Retinal pigment epithelial cell (primary cell): ENCODE data around the gene RNASET2.

ENCODE experiments used
- DNase-seq: peaks from one replicate; pipeline ENCODE4 v3.0.0-alpha.2; 2010; ENCODE audit warnings: low read depth
- H3K4me3 ChIP-seq: 2 replicates; pipeline ENCODE4 v1.5.1; 2011; ENCODE audit warnings: mild to moderate bottlenecking, low read length, control low read depth, moderate library complexity
- TF ChIP-seq, protein P1 (sequence below): conservative IDR thresholded peaks from 2 replicates; pipeline ENCODE4 v1.5.1; 2011; ENCODE audit warnings: low read depth, low read length, control low read depth, inconsistent platforms

The RNASET2 gene

DNA sequence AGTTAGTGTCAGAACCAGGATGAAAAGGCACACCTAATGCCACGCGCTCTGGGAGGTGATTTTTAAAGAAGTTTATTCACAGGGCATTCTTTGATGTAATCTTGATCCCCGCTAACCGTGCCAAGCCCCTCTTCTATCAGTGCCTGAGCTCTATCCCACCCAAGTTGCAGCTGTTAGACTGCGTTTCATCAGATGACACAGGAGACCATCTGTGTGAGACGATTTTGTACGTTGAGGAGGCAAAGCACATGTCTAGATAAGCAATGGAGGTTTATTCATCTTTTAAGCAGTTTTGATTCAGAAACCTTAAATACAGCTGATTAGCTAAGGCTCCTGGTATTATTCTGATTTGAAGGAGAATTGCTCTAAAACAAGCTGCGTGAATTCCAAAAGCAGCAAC, 18.6 kb downstream of the RNASET2 start:
- no peak for DNase-seq
- no peak overlapping the region for H3K4me3 ChIP-seq
- TF ChIP-seq, protein P1, sequence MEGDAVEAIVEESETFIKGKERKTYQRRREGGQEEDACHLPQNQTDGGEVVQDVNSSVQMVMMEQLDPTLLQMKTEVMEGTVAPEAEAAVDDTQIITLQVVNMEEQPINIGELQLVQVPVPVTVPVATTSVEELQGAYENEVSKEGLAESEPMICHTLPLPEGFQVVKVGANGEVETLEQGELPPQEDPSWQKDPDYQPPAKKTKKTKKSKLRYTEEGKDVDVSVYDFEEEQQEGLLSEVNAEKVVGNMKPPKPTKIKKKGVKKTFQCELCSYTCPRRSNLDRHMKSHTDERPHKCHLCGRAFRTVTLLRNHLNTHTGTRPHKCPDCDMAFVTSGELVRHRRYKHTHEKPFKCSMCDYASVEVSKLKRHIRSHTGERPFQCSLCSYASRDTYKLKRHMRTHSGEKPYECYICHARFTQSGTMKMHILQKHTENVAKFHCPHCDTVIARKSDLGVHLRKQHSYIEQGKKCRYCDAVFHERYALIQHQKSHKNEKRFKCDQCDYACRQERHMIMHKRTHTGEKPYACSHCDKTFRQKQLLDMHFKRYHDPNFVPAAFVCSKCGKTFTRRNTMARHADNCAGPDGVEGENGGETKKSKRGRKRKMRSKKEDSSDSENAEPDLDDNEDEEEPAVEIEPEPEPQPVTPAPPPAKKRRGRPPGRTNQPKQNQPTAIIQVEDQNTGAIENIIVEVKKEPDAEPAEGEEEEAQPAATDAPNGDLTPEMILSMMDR = no peak

DNA sequence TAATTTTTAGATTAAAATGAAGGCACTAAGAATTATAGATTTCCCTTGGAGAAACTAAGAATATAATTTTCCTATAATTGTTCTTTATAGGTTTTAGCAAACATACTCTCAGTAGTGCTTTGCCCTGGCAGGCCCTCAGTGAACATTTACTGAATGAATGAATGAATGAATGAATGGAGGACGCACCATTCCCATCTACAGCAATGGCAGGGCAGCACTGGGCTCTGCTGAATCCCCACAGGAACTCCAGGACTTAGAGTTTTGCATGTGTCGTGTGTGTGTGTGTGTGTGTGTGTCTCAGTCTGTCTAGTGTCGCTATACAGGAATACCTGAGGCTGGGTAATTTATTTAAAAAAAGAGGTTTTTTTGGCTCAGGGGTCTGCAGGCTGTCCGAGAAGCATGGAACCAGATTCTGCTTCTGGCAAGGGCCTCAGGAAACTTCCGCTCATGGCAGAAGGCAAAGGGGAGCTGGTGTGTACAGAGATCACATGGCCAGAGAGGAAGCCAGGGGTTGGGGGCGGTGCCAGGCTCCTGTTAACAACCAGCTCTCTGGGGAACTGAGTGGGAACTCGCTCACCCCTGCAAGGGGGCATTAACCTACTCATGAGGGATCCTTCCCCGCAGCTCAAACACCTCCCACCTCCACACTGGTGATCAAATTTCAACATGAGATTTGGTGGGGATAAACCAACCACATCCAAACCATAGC, 20.1 kb downstream of the RNASET2 start:
- TF ChIP-seq, protein P1 = no peak
- no peak for DNase-seq
- H3K4me3 ChIP-seq = no peak overlapping the region

DNA sequence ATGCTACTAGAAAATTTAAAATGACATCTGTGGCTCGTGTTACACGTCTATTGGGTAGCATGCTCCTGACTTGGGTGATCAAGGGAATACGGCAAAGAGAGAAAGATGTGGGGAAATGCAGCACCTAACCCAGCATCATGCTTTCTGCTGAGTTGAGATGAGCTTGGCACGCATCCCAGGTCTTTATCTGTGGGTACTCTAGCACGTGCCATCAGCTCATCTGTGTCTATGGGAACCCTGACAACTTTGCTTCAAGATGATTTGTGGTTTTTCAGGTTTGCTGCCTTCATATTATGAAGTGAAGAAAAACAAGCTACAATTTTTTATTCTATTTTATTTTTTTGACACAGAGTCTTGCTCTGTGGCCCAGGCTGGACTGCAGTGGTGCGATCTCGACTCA, 21.0 kb downstream of the RNASET2 start:
- TF ChIP-seq, protein P1 = no peak
- no peak overlapping the region for H3K4me3 ChIP-seq
- DNase-seq = no peak

DNA sequence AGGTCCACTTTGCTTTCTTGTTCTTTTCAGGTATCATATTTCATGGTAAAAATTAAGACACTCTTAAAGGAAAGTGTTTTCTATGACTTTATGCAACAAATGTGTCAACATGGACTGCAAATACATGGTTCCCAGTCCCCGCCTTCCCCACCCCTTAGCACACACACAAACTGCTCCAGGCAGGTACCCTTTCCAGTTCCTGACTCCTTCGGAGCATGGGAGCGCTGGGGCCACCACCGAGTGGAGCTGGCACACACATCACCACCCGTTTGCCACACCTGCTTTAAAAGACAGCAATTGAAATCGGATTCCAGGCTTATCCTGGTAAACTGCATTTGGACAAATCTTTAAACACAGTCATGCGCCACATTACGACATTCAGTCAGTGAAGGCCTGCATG, 22.2 kb downstream of the RNASET2 start:
- no peak overlapping the region for H3K4me3 ChIP-seq
- no peak for DNase-seq
- TF ChIP-seq, protein P1 = no peak

DNA sequence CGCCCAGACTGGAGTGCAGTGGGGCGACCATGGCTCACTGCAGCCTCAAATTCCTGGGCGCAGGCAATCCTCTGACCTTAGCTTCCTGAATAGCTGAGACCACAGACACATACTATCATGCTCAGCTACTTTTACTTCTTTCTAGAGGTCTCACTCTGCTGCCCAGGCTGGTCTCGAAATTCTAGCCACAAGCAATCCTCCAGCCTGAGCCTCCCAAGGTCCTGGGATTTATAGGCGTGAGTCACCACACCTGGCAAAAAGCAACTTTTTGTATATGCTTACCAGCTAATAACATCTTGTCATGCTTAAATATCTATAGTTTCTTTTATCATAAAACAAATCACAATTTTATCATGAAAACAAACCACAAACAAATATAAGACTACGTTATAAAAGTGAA, 23.0 kb downstream of the RNASET2 start:
- H3K4me3 ChIP-seq = no peak overlapping the region
- TF ChIP-seq, protein P1 = no peak

DNA sequence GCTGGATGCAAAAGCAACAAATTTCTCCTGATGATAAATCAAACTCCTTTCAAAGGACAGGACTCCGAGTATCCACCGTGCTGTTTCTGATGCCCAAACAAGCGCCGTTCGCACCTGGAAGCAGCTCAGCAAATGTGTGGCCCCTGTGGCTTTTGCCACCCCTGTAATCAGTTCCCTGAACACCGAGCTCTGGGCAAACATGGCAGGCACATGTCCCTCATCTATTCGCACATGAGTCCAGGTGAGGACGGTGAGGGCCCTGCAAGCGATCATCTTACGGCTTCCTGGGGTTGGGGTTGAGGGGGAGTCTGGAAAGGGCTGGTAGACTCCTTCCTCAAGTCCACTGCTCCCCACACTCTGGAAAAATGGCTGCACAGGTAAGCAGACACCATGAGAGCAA, 23.7 kb downstream of the RNASET2 start:
- no peak overlapping the region for H3K4me3 ChIP-seq
- TF ChIP-seq, protein P1 = no peak
- no peak for DNase-seq

More for the DNA sequence above, 23.0 kb downstream of the RNASET2 start:
- no peak for DNase-seq

DNA sequence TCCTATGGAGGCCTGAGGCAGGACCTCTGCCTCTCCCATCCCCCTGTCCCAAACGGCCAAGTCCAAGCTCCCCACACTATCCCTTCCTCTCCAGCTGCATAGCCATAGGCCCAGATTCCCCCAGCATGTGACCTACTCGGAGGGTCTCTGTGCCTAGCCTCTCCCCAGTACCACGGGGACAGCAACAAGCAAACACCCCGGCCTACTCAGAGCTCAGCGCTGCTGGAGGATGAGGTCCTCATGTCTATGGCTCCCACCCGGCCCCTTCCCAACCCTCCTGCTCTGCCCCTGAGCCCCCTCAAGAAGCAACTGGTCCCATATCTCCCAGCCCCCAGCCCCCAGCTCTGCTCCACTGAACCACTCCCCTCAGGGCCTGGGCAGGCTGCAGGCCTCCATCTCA, 24.2 kb downstream of the RNASET2 start:
- no peak for DNase-seq
- TF ChIP-seq, protein P1 = no peak
- no peak overlapping the region for H3K4me3 ChIP-seq
